ENCODE results near the gene KCNN3.
"Not testable (repeated sequence)": the region's sequence is repeated elsewhere in the genome, so short reads cannot be mapped to it uniquely, and the experiment has no call there.

Gene KCNN3

DNA sequence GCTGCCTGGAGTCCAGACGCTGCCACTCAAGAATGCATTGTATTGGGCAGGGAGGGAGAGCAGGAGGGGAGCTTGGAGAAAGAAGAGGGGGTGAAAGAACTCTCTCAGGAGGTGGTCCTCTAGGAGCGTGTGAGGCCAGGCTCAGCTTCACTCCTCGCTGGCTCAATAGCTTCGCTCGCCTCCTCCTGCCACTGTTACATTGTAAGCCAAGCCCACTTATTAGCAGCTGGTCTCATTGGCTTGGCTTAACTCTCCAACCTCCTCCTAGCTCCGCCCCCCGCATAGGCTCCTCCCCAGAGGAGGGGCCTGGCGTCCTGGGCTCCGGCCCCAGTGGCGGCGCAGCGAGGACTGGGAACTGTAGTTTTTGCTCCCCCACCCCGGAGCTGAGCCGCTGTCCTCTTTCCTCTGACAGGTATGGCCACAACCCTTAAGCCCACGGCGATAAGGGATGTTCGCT lies at the start of gene KCNN3:
Gene KCNN3, minus strand, starts transcription at position 167 of the 457 bp plus-strand sequence. CDS start 317 bp downstream, outside the sequence.
- DNase-seq, result peak; percentile 96

- DNase-seq, result no peak
Measured at GRCh38 chr1:154913273-154913672, 43.2 kb upstream of the KCNN3 start.

GRCh38 chr1:154912755-154913154 lies 42.7 kb upstream of the KCNN3 start:
- DNase-seq, result no peak

DNA sequence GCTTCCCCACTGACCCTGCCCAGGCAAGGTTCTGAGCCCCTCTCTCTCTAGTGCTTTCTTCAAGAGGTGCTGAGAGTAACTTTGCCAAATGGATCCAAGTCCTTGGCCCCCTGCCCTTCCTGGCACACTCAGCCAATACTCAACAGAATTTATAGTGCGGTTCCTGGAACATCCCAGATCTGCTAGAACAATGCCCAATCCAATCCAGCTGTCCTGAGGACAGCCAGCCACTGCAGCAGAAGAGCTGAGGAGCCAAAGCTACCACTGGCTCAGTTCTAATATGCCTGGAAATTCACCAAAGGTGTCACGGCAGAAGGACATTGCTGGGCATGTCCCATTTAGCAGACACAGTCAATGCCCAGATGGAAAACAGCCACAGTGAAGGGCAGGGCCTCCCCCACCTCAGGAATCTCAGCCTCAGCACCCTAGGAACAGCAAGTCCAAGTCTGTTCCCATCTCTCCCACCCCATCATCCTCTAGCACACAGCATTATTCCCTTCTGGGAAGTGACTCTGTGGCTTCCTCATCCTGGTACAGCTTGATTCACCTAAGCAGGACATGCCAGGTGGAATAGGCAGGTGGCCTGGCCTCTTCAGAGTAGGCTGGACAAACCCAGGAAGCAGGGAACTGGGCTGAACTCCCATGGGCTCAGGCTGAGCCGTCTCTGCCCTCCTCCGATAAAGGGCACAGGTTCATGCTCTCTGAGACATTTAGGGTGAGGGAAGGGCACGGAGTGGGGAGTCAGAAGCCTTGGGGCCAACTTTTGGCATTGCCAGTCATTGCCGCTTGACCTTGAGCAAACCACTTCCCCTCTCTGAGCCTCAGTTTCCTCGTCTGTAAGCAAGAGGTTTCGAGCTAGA lies 41.8 kb upstream of the KCNN3 start:
- no peak for DNase-seq

- DNase-seq, result no peak
Measured at GRCh38 chr1:154910851-154911250, 40.8 kb upstream of the KCNN3 start.

DNA sequence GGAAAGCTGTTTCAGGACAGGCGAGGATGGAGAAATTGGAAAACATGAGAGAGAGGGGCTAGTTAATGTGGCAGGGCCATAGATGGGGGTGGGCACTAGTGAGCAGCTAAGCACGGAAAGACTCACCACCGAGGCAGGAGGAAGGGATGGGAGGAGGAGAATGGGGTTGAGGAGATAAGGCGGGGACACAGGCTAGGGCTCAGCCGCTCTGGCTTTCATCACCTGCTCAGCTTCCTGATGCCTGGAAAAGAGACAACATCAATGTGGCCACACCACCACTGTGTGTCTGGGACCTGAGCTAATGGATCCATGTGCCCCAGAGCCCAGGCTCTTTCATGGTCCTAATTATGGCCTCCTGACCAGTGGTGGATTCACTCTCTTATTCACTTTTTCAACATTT lies 38.9 kb upstream of the KCNN3 start:
- no peak for DNase-seq

GRCh38 chr1:154908129-154908528 lies 38.0 kb upstream of the KCNN3 start:
- not testable (repeated sequence) for DNase-seq

DNA sequence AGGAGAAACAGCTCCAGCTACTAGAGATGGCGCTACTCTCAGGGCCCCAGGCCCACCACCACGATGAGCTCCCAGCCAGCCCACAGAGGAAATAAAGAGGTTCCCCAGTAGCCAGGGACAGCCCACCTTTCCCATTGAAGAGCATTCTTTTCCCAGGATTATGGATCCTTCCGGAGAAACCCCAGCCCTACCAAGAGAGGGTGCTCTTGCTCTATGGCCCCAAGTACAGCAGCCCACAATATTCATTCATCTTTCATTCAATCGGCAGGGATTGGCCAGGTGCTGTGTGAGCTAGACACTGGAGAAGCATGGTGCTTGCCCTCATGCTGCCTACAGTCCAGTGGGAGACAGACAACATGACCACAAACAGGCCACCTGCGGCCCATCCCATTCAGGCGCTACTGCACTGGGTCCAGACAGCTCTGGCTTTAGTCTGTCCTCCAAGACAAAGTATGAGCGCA lies 36.6 kb upstream of the KCNN3 start:
- no peak for DNase-seq

GRCh38 chr1:154902938-154903566 lies 33.0 kb upstream of the KCNN3 start:
- DNase-seq, result no peak

DNA sequence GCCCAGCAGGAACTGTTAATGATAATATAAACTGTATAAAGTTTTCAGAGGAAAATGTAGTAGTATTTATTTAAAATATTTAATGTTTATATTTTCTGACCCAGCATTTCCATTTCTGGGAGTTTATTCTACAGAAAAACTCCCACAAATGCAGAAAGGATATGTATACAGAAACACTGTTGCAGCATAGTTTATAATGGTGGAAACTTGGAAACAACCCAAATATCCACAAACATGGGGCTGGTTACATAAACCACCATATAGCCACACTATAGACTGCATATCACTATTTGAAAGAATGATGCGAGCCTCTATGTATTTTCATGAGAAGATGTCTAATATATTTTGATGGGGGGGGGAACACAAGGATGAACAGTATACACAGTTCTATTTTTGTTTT lies 31.5 kb upstream of the KCNN3 start:
- no peak for DNase-seq

DNA sequence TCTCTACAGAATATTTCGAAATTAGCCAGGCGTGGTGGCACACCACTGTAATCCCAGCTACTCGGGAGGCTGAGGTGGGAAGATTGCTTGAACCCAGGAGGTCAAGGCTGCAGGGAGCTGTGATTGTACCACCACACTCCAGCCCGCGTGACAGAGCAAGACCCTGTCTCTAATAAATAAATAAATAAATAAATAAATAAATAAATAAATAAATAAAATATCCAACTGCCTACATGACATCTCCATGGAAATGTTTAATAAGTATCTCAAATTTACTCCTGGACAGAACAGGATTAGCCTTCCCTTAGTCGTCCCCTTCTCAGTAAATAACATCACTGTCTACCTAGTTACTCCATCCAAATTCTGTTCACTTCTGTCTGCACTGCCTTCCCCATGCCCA lies 29.0 kb upstream of the KCNN3 start:
- no peak for DNase-seq

GRCh38 chr1:154896771-154897286 lies 26.7 kb upstream of the KCNN3 start:
- DNase-seq, result no peak

DNA sequence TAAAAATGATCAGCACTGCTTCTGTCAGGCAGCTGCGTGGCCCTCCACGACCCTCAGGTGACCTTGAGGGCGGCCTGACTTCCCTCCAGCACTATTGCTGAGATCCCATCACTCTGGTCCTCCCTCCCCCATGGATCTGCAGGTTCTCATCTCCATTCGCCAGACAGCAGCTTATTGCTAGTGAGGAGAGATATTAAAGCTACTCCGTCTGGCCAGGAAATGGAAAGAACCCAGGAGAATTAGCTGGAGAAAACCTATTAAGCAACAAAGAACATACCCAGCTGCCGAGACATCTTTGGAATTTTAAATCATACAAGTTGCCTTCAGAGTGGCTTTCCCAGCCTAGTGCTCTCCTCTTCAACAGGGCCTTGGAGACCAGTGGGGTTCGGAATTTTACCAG lies 25.7 kb upstream of the KCNN3 start:
- no peak for DNase-seq

GRCh38 chr1:154891452-154891851 lies 21.4 kb upstream of the KCNN3 start:
- no peak for DNase-seq

DNA sequence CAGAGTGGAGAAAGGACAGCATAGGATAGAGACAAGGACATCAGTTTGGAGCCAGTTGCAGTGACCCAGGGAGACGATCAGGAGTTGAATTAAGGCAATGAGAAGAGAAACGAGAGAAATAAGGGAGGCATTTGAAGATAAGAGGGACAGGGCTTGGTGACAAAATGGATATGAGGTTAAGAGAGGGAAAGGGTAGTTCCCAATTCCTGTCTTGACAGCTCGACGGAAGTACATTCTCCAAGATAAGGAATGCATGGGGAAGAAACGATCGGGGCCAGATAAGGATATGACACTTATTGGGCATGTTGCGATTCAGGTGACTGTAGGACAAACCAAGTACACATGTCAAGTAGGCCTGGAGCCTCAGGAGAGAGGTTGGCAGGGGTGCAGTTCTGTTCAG lies 18.7 kb upstream of the KCNN3 start:
- no peak for DNase-seq

DNA sequence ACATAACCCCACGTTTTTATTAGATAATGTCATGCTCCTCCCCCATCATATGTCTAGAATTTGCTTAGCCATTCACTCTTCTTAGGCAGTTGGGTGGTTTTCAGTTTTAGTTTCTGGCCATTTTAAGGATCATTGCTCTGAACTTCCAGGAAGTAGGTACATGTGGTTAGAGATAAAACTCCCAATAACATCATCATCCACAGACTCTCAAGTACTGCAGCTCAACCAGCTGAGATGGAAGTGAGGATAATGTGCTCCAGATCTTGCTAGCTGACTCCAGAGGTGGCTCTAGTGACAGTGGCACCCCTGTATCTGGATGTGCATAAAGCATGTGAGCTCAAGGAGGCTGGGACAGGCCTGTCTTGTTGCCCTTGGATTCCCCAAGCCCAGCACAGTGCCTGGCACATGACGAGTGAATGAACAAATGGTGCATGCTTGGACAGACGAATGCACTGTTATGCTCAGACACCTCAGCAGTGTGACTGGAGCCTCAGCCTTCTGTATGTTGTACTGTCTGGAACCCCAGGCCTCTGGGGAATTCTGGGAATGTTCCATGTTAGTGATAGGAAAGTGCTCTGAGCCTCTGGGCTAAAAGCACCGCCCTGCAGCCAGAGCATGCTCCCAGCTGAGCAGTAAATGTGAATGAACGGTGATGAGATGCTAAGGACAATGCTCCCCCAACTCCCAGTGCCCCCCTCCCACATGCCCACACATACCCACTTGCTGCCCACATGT lies 16.4 kb upstream of the KCNN3 start:
- no peak for DNase-seq

DNA sequence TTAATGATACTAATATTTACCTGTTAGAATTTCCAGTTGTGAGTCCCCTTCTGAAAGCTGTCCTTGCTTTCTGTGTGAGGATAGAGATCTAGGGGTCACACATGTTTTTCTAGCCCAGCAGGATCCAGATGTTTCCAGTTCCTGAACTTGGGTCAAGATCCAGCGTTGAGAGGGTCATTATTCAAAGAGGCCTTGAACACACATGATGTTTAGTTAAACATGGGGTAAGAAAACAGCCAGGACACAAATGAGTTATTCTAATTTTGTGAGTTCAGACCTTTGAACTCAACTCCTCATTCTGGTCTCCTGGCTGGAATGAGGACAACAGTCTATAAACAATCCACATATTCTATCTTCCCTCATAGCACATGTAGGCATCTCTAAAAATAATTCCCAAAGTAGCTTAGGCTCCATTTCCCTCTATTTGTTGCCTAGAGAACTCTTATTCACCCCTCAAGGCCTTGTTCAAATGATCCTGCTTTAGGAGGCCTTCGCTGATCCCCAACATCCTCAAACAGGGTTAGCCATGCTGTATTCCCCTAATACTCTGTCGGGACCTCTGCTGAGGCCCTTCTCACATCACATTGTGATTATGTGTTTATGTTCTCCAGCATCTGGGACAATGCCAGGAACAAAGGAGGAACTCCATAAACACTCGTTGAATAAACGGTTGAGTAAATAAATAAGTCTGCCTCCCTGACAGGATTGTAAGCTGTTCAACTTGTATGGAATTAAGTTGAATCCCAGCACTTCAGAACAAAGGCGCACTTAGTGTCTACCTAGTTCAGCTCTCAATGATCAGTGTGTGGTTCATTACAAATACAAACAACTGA lies 15.0 kb upstream of the KCNN3 start:
- no peak for DNase-seq

DNA sequence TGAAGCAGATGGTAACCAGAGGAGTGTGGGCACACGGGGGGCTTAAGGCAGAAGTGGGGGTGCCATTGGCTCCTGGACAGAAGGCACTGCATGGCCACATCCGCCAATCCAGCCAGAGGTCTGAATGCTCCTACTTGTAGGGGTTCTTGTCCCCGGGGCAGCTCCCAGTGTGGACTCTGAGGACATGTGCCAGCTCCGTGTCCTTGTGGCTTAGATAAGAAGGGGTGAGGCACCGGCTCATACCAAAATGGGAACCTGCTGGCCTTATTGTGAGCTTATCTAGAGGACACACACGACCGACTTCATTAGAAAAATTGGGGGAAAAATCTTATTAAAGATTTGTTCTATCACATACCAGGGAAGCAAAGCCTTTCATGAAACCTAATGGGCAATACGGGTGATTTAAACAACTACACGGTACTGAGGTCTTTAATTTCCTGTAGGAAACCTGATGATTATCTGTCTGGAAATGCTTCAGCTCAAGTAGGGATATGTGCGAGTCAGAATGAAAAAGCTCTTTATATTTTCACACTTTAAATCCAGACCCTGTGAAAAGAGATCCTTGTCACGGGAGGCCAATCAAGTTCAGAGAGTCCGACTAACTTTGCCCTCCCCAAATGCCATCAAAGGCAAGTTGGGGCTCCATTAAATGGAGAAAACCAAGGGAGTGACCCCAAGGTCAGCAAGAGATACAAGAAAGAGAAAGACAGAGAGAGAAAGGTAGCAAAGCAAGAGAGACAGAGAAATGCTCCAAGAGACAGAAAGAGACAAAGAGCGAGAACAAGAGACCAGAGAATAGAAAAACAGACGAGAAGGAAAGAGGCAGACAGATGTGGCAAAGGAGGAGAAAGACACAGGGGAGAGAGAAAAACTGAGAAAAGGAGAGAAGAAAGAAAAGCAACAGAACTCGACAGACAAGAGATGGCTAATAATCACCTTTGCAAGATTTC lies 14.1 kb upstream of the KCNN3 start:
- no peak for DNase-seq

DNA sequence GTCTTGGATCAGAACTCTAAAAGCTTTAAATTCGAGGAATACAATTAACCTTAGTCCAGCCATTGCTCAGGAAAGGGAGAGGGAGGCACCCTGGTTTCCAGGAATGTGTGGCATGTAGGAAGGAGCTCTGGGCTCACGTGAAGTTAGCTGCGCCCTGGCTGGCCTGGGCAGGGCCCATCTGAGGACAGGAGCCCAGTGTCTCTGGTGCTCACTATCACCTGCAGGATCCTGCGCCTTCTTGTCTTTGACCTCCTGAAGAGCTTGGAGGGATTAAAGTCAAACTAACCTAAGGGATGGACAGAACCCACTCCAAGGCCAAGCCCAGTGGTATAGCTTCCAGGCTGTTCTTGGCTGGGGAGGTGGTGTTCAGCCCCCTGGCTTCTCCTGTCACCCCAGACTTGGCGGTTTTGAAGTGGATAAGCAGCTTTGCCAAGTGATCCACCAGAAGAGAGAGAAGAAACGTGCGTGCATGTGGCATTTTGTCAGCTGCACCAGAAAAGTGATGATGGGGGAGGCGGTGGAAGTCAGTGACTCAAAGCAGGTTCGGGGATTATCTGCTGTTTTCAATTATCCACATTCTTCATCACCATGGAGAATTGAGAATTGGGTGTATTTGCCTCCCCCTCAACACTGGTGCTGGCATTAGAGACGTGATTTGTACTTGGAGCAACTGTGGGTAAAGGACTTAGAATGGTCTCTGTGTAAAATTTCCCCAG lies 11.9 kb upstream of the KCNN3 start:
- no peak for DNase-seq

GRCh38 chr1:154880671-154881070 lies 10.6 kb upstream of the KCNN3 start:
- no peak for DNase-seq

Data from femur (tissue), 1 donor.